Stimulated activated CD4-positive, alpha-beta T cell treated with anti-CD3 and anti-CD28 coated beads, Interleukin-1b, Interleukin-23, amount 100 ng/mL, for 1 hour (primary cell): ENCODE results near the gene ATOH8.
"Not testable (repeated sequence)": the region's sequence is repeated elsewhere in the genome, so short reads cannot be mapped to it uniquely, and the experiment has no call there.

Experiments used
- DNase-seq, 2 donors: peaks; one replicate each; pipeline ENCODE4 v3.0.0-alpha.2; 2020; ENCODE audit warnings: low read depth in 2 of 2

Gene ATOH8

GRCh38 chr2:85753525-85754312 is at the start of gene ATOH8:
TSS of gene ATOH8 (plus strand) at chr2:85753991. CDS start at chr2:85754190, 199 bp downstream.
- no peak for DNase-seq

GRCh38 chr2:85704038-85704437 is 49.8 kb upstream of the ATOH8 start:
- no peak for DNase-seq

GRCh38 chr2:85704800-85705679 is 48.8 kb upstream of the ATOH8 start:
- DNase-seq: no peak

- DNase-seq: no peak
Measured at GRCh38 chr2:85705680-85706039, 48.1 kb upstream of the ATOH8 start.

GRCh38 chr2:85706063-85706462 is 47.7 kb upstream of the ATOH8 start:
- no peak for DNase-seq

GRCh38 chr2:85706599-85707296 is 47.0 kb upstream of the ATOH8 start:
- no peak for DNase-seq

GRCh38 chr2:85707304-85707703 is 46.5 kb upstream of the ATOH8 start:
- peak in 1 of 2 donors; percentile 23 for DNase-seq

- DNase-seq: no peak
Measured at GRCh38 chr2:85708641-85709040, 45.1 kb upstream of the ATOH8 start.

- DNase-seq: no peak
Measured at GRCh38 chr2:85709401-85709811, 44.4 kb upstream of the ATOH8 start.

GRCh38 chr2:85710687-85711577 is 42.9 kb upstream of the ATOH8 start:
- no peak for DNase-seq

- no peak for DNase-seq
Measured at GRCh38 chr2:85711578-85712060, 42.2 kb upstream of the ATOH8 start.

- DNase-seq: no peak
Measured at GRCh38 chr2:85712336-85712735, 41.5 kb upstream of the ATOH8 start.

- DNase-seq: no peak
Measured at GRCh38 chr2:85712849-85713612, 40.8 kb upstream of the ATOH8 start.

- DNase-seq: no peak
Measured at GRCh38 chr2:85713836-85714235, 40.0 kb upstream of the ATOH8 start.

GRCh38 chr2:85714421-85714820 is 39.4 kb upstream of the ATOH8 start:
- DNase-seq: not testable (repeated sequence)

GRCh38 chr2:85714841-85715240 is 39.0 kb upstream of the ATOH8 start:
- DNase-seq: no peak

GRCh38 chr2:85716346-85716914 is 37.4 kb upstream of the ATOH8 start:
- DNase-seq: no peak

GRCh38 chr2:85717308-85718008 is 36.3 kb upstream of the ATOH8 start:
- DNase-seq: no peak

- DNase-seq: no peak
Measured at GRCh38 chr2:85718009-85718391, 35.8 kb upstream of the ATOH8 start.
